Measurements from ENCODE around the gene ZBTB7B. TPM values are rescaled to one million over a fixed set of nuclear protein-coding genes. Genes with fewer than 3 reads are reported as not detected.
A peak's percentile ranks its signal among the peaks of the same experiment; 100 is the strongest.
"Not testable (repeated sequence)": the region's sequence is repeated elsewhere in the genome, so short reads cannot be mapped to it uniquely, and the experiment has no call there.

Gene ZBTB7B
- total RNA-seq, 1 experiment from 2014 or later = 15.3 TPM

DNA sequence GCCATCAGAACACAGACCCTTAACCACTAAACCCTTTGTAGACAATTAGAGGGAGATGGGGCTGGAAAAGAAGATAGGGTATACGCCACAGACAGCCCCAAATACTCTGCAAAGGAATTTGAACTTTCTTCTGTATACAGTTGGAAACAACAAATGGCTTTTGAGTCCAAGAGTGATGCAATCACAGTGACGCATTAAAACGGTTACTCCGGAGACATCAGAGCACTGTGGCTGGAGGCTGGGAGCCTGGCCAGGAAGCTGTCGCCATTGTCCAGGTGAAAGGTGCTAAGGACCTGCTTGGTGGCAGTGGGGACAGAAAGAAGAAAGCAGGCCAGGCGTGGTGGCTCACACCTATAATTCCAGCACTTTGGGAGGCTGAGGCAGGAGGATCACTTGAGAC lies 15.3 kb upstream of the ZBTB7B start:
- peaks cover 48% of the 10 kb centered on the region for H3K36me3 ChIP-seq
- H3K9me3 ChIP-seq (replicated peaks) = no peaks in the 10 kb centered on the region
- no peak overlapping the region for H3K4me3 ChIP-seq
- DNase-seq (ENCODE audit: low read depth in 1 of 2, low spot score in 2 of 2) = no peak
- H3K4me1 ChIP-seq (replicated peaks) = peaks cover 13% of the 10 kb centered on the region
- H3K27me3 ChIP-seq (replicated peaks) = no peaks in the 10 kb centered on the region
- H3K27ac ChIP-seq = no peak overlapping the region

DNA sequence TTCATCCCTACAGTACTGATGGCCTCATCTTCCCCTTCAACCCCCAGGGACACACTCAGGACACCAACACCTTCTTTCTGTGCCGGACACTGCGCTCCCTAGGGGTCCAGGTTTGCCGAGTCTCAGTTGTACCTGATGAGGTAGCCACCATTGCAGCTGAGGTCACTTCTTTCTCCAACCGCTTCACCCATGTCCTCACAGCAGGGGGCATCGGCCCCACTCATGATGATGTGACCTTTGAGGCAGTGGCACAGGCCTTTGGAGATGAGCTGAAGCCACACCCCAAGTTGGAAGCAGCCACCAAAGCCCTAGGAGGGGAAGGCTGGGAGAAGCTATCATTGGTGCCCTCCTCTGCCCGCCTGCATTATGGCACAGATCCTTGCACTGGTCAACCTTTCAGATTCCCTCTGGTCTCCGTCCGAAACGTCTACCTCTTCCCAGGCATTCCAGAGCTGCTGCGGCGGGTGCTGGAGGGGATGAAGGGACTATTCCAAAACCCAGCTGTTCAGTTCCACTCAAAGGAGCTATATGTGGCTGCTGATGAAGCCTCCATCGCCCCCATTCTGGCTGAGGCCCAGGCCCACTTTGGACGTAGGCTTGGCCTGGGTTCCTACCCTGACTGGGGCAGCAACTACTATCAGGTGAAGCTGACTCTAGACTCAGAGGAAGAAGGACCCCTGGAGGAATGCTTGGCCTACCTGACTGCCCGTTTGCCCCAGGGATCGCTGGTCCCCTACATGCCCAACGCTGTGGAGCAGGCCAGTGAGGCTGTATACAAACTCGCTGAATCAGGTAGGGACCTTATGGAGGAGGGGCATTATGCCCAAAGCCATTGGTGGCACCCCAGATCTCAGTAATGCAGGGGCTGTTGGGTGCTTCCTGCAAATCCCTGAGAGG lies 14.3 kb upstream of the ZBTB7B start:
- no peak overlapping the region for H3K4me3 ChIP-seq
- H3K36me3 ChIP-seq = peaks cover 45% of the 10 kb centered on the region
- no peak overlapping the region for H3K27ac ChIP-seq
- no peak for DNase-seq (ENCODE audit: low read depth in 1 of 2, low spot score in 2 of 2)
- H3K4me1 ChIP-seq (replicated peaks) = peaks cover 13% of the 10 kb centered on the region
- no peaks in the 10 kb centered on the region for H3K27me3 ChIP-seq (replicated peaks)
- no peaks in the 10 kb centered on the region for H3K9me3 ChIP-seq (replicated peaks)

DNA sequence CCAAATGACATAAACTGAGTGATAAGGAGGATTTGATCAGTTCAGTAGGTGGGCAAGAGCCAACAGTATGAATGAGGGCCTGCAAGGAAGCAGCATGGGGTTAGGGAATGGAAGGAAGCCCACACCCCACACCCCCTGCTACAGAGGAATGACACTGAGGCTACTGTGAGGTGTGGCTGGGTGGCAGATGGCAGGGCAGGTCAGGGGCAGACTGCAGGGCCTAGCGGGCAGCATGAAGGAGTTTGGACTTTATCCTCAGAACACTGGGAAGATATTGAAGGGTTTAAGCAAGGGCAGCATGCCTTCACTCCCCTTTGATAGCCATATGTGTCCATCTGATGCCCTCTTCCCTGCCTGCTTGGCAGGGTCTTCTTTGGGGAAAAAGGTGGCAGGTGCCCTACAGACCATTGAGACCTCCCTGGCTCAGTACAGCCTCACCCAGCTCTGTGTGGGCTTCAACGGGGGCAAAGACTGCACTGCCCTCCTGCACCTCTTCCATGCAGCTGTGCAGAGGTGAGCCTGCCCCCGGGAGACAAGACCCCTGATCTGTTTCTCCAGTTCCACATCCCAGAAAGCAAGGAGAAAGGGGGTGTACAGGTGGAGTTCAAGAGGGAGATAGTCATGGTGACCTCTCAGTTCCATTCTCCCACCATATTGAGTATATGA lies 13.3 kb upstream of the ZBTB7B start:
- no peaks in the 10 kb centered on the region for H3K27me3 ChIP-seq (replicated peaks)
- H3K27ac ChIP-seq = no peak overlapping the region
- H3K36me3 ChIP-seq = peaks cover 45% of the 10 kb centered on the region
- H3K4me3 ChIP-seq = no peak overlapping the region
- H3K4me1 ChIP-seq (replicated peaks) = peaks cover 11% of the 10 kb centered on the region
- H3K9me3 ChIP-seq (replicated peaks) = no peaks in the 10 kb centered on the region
- DNase-seq (ENCODE audit: low read depth in 1 of 2, low spot score in 2 of 2) = no peak

DNA sequence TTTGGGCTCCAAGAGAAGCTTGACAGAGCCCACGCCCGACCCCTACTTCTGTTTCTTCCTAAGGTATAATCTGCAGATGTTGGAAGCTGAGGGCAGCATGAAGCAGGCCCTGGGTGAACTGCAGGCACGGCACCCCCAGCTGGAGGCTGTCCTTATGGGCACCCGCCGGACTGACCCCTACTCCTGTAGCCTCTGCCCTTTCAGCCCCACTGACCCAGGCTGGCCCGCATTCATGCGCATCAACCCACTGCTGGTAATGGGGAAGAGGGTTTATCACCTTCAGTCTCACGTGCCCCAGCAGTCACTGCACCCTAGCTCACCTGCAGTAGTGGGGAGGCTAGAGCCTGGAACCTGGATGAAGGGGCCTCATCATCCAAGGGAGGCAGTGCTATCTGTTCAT lies 12.3 kb upstream of the ZBTB7B start:
- DNase-seq (ENCODE audit: low read depth in 1 of 2, low spot score in 2 of 2) = no peak
- no peaks in the 10 kb centered on the region for H3K9me3 ChIP-seq (replicated peaks)
- no peak overlapping the region for H3K4me3 ChIP-seq
- H3K27me3 ChIP-seq (replicated peaks) = no peaks in the 10 kb centered on the region
- peaks cover 45% of the 10 kb centered on the region for H3K36me3 ChIP-seq
- no peak overlapping the region for H3K27ac ChIP-seq
- H3K4me1 ChIP-seq (replicated peaks) = peaks cover 11% of the 10 kb centered on the region

DNA sequence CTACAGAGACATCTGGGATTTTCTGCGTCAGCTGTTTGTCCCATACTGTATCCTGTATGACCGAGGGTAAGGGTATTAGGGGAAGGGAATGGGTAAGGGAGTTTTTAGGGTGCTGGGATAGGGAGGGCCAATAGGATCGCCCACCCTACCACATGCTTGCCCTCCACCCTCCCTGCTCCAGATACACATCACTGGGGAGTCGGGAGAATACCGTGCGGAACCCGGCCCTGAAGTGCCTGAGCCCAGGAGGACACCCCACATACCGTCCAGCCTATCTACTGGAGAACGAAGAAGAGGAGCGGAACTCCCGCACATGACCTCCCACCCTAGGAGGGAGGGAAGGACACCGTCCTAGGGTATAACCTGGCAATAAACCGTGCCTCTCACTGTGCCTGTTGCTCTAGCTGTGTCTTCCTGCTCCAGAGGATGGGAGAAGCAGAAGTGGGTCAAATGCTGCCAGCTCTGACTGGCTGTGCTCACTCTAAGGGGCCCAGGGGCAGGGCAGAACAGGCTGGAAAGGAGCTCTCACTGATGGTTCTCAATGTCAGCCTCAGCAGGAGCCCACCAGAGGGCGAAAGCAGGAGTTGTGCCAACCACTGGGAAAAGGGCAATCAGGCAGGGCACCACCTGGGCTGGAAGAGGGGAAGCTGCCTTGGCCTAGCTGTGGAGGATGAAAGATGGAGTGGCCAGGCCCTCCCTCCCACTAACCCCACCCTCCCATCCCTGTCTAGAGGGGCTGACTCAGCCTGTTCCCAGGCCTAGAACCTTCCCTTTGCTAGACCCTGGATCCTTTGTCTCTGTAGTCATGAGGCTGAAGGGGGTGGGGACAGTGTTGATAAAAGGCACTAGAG lies 9.7 kb upstream of the ZBTB7B start:
- Histone ChIP-seq H3K9me3 (replicated peaks) (no peaks in the 10 kb centered on the region), H3K4me1 (replicated peaks) (peaks cover 11% of the 10 kb centered on the region), H3K4me3 (no peak overlapping the region), H3K27ac (no peak overlapping the region; the same call in 1 of the 2 replicates), H3K36me3 (peaks cover 30% of the 10 kb centered on the region), H3K27me3 (replicated peaks) (no peaks in the 10 kb centered on the region)
- peak in 1 of 2 experiments; percentile 28 for DNase-seq (ENCODE audit: low read depth in 1 of 2, low spot score in 2 of 2)

DNA sequence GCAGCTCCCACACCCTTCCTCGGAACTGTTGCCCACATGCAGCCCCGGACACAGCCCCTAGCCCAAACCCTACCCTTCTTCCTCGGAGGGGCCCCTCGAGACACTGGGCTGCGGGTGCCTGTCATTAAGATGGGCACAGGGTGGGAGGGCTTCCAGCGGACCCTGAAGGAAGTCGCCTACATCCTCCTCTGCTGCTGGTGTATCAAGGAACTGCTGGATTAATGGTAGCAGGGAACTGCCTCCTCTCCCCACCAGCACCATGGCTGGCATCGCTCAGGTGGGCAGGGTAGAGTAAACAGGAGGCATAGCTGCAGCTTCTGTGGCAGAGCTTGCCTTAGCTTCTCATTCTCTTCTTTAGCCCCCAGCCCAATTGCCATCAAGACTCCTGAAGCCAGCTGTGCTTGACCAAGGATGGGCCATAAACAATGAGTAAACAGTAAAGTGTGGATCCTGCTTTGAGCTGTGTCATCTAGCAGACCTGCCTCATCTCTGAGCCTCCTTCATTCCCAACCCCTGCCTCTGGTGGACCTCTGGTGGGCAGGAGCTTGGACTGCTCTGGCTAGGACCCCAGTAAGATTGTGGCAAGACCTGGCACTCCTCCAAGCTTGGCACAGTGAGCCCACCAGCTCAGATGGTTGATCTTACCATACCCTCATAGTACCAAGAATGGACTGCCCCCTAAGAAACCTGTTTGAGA lies 8.9 kb upstream of the ZBTB7B start, which contains the start of gene LENEP:
LENEP (plus strand) TSS at position 15 of the 697 bp plus-strand sequence; CDS start at position 37, 22 bp downstream.
- H3K27ac ChIP-seq = no peak within 1 kb of the TSS; the same call in 1 of the 2 replicates
- H3K9me3 ChIP-seq (replicated peaks) = no peaks in the 10 kb centered on the region
- peaks cover 22% of the 10 kb centered on the region for H3K36me3 ChIP-seq
- H3K4me1 ChIP-seq (replicated peaks) = peaks cover 11% of the 10 kb centered on the region
- no peaks in the 10 kb centered on the region for H3K27me3 ChIP-seq (replicated peaks)
- DNase-seq (ENCODE audit: low read depth in 1 of 2, low spot score in 2 of 2) = no peak
- no peak within 1 kb of the TSS for H3K4me3 ChIP-seq

DNA sequence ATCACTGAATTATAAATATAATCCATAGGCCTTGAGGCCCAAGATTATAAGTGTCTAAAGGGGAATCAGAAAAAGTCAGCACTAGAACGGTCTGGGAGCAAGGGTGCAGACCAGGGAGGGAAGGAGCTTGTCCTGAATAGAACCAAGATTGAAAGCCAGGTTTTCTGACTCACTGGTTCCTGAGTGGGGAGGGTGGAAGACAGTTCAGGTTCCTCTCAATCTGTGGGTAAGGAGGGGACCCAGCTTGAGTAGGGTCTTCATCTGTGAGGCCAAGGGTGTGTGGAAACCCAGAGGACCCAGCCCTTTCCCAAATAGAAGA lies 8.4 kb upstream of the ZBTB7B start:
- no peaks in the 10 kb centered on the region for H3K27me3 ChIP-seq (replicated peaks)
- H3K36me3 ChIP-seq = peaks cover 17% of the 10 kb centered on the region
- H3K4me1 ChIP-seq (replicated peaks) = peaks cover 16% of the 10 kb centered on the region
- no peak for DNase-seq (ENCODE audit: low read depth in 1 of 2, low spot score in 2 of 2)
- H3K27ac ChIP-seq = no peak overlapping the region
- H3K4me3 ChIP-seq = no peak overlapping the region
- no peaks in the 10 kb centered on the region for H3K9me3 ChIP-seq (replicated peaks)

DNA sequence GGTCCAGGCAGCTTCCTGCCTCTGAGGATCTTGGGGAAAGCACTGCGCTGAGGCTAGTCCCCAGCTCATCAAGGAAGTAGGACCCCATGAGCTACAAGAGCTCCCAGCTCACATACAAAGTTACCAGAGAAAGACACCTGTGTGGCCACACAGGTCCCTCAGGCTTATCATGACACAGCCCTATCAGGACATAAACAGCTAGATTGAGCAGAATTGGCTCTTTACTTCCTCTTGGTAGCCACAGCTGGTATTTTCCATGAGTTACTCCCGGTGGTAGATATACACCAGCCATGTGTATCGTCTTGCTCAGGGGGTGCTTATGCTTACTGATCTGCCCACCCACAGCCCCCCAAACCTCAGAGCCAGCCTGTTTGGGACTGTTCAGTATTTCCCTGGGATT lies 8.0 kb upstream of the ZBTB7B start:
- H3K4me1 ChIP-seq (replicated peaks) = peaks cover 17% of the 10 kb centered on the region

DNA sequence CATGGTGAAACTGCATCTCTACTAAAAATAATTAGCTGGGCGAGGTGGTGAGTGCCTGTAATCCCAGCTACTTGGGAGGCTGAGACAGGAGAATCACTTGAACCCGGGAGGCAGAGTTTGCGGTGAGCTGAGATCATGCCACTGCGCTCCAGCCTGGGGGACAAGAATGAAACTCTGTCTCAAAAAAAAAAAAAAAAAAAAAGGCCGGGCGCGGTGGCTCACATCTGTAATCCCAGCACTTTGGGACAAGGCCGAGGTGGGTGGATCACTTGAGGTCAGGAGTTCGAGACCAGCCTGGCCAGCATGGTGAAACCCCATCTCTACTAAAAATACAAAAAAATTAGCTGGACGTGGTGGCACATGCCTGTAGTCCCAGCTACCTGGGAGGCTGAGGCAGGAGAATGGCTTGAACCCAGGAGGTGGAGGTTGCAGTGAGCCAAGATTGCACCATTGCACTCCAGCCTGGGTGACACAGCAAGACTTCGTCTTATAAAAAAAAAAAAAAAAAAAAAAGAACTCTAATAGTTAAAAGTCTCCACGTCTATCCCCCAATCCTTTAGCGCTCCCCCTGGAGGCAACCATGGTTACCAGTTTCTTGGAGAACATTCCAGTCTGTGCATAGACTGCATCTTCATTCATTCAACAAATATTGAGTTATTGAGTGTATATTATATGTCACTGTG lies 7.2 kb upstream of the ZBTB7B start:
- H3K27ac ChIP-seq; H3K9me3 ChIP-seq (replicated peaks); H3K27me3 ChIP-seq (replicated peaks); H3K36me3 ChIP-seq; H3K4me3 ChIP-seq: not testable (repeated sequence)
- peak; percentile 53 to 77 for DNase-seq (ENCODE audit: low read depth in 1 of 2, low spot score in 2 of 2)
- peaks cover 25% of the 10 kb centered on the region for H3K4me1 ChIP-seq (replicated peaks)

More for the DNA sequence above, 8.0 kb upstream of the ZBTB7B start:
- Histone ChIP-seq H3K36me3 (peaks cover 13% of the 10 kb centered on the region), H3K9me3 (replicated peaks) (no peaks in the 10 kb centered on the region), H3K27ac (no peak overlapping the region), H3K27me3 (replicated peaks) (no peaks in the 10 kb centered on the region), H3K4me3 (no peak overlapping the region)
- DNase-seq (ENCODE audit: low read depth in 1 of 2, low spot score in 2 of 2) = no peak

DNA sequence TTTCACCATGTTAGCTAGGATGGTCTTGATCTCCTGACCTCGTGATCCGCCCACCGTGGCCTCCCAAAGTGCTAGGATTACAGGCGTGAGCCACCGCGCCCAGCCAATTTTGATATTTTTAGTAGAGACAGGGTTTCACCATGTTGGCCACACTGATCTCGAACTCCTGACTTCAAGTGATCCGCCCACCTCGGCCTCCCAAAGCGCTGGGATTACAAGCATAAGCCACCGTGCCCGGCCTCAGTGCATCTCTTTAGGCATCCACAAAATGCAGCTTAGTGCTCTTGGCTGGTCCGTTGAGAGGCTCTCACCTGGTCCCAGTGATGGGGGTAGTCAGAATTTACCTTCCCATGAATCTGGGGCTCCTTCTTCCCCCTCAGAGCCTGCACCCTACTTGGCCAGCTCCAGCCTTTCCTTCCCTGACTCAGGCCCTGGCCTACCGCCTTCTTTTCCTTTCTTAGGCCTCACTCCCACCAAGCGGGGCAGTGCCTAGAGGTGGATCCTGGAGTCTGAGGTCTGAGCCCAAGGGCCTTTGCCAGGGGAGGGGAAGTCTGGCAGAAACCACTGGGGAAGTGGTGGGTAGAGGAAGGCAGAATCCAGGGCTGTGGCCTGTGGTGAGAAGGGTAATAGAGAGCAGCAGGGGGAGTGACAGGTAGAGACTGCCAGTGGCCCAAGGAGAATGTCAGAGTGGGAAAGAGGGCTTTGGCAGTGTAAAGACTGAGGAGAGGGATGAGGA lies 5.5 kb upstream of the ZBTB7B start:
- H3K4me1 ChIP-seq (replicated peaks) = peaks cover 34% of the 10 kb centered on the region
- H3K9me3 ChIP-seq (replicated peaks) = no peaks in the 10 kb centered on the region
- DNase-seq (ENCODE audit: low read depth in 1 of 2, low spot score in 2 of 2) = no peak
- H3K4me3 ChIP-seq = no peak overlapping the region
- H3K27ac ChIP-seq = no peak overlapping the region
- no peaks in the 10 kb centered on the region for H3K36me3 ChIP-seq
- no peaks in the 10 kb centered on the region for H3K27me3 ChIP-seq (replicated peaks)

DNA sequence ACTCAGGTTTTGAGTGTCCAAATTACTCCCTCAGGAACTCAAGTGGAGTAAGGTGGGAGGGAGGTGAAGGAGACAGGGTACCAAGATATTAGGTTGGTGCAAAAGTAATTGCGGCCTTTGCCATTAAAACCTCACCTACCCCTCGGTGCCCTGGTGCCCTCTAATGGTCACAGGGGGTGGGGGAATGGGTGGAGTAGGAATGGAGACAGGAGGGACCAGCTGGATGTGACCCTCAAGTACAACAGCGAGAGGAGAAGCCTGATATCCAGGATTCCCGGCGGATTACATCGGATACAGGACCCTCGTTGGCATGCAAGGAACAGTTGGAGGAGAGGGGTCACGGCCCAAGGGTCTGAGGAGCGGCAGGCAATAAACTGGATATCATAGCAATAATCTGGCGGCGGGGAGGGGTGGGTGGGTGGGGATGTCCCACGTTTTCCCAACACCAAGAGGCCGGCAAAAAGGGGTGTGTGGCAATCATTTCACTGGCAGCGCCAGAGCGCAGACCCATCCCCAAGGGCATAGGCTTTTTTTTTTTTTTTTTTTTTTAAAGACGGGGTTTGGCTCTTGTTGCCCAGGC lies 4.3 kb upstream of the ZBTB7B start:
- Histone ChIP-seq H3K27ac (no peak overlapping the region), H3K9me3 (replicated peaks) (no peaks in the 10 kb centered on the region; the same call in 1 of the 2 replicates), H3K27me3 (replicated peaks) (no peaks in the 10 kb centered on the region), H3K4me1 (replicated peaks) (peaks cover 29% of the 10 kb centered on the region), H3K36me3 (no peaks in the 10 kb centered on the region), H3K4me3 (no peak overlapping the region)
- no peak for DNase-seq (ENCODE audit: low read depth in 1 of 2, low spot score in 2 of 2)

Measured in SJSA1 (cell line).